Prostate gland (tissue), 2 donors: ENCODE measurements around the gene RPUSD2. TPM values are rescaled to one million over a fixed set of nuclear protein-coding genes. Genes with fewer than 3 reads are reported as not detected.

ENCODE experiments used
- DNase-seq: peaks from one replicate; pipeline ENCODE4 v3.0.0-alpha.2; 2019; ENCODE audit warnings: low spot score
- H3K27ac ChIP-seq, 2 donors: fragments of 200-600 bp; sonication (generic); 2 replicates each; pipeline ENCODE4 v1.5.1; 2017 to 2019
- H3K27me3 ChIP-seq: fragments of 200-600 bp; sonication (generic); replicated peaks from 2 replicates; pipeline ENCODE4 v1.5.1; 2019; ENCODE audit not compliant: insufficient read depth
- H3K36me3 ChIP-seq, 2 donors: fragments of 200-600 bp; sonication (generic); 1 replicate in 1 of 2; 2 replicates in 1 of 2; pipeline versions ENCODE4 v1.5.1 to v1.8.1; 2017 to 2019
- H3K4me1 ChIP-seq: fragments of 200-600 bp; sonication (generic); replicated peaks from 2 replicates; pipeline ENCODE4 v1.5.1; 2019
- H3K4me3 ChIP-seq, 2 donors: fragments of 200-600 bp; sonication (generic); 2 replicates each; pipeline ENCODE4 v1.5.1; 2017 to 2019
- H3K9me3 ChIP-seq: fragments of 200-600 bp; sonication (generic); 2 replicates; pipeline ENCODE4 v1.5.1; 2017
- CTCF ChIP-seq, 4 experiments: fragments of 200-600 bp in 2 of 4; fragments of 450-650 bp in 2 of 4; sonication (generic) in 2 of 4; IDR thresholded peaks; 1 replicate in 3 of 4; 2 replicates in 1 of 4; pipeline ENCODE4 v1.5.1; 2016 to 2019; ENCODE audit warnings: antibody characterized with exemption in 4 of 4, mild to moderate bottlenecking in 2 of 4, moderate library complexity in 2 of 4
- POLR2A ChIP-seq: fragments of 450-650 bp; IDR thresholded peaks from one replicate; pipeline ENCODE4 v1.6.1; 2016; ENCODE audit warnings: antibody characterized with exemption, mild to moderate bottlenecking
- POLR2AphosphoS5 ChIP-seq: sonication (generic); formaldehyde crosslinking; IDR thresholded peaks from one replicate; pipeline ENCODE4 v1.6.1; 2017; ENCODE audit warnings: antibody characterized with exemption
- WGBS: methylation state at CpG from one replicate; pipeline ENCODE4 v1.1.5; 2018; 5-methylcytosine and 5-hydroxymethylcytosine counted together
- intact Hi-C: fragments of 100-400 bp; cut with DNase I; formaldehyde crosslinking; loops from one replicate; pipeline ENCODE4 v1.14.2; 2022
- total RNA-seq, 2 donors: library from RNA; depleted of rRNA; stranded (reverse); fragments of >200 nt; gene quantifications; one replicate each; pipeline ENCODE4 v1.1.0, GENCODE V29; 2016

Gene RPUSD2
- total RNA-seq, 2 donors from 2014 or later = 11.2 to 24.1 TPM

GRCh38 chr15:40533763-40534364 is 35.2 kb upstream of the RPUSD2 start:
- TF ChIP-seq POLR2A (no peak), POLR2AphosphoS5 (no peak), CTCF (IDR thresholded peaks at IDR 0.05) (no peak)
- Histone ChIP-seq H3K4me1 (no peaks in the 10 kb centered on the region), H3K36me3 (no peaks in the 10 kb centered on the region), H3K27ac (no peak overlapping the region), H3K9me3 (no peaks in the 10 kb centered on the region), H3K27me3 (no peaks in the 10 kb centered on the region), H3K4me3 (no peak overlapping the region)
- intact Hi-C loops = no loop called here
- WGBS = 90% methylated on average over 4 of the region's 4 CpGs
- no peak for DNase-seq

DNA sequence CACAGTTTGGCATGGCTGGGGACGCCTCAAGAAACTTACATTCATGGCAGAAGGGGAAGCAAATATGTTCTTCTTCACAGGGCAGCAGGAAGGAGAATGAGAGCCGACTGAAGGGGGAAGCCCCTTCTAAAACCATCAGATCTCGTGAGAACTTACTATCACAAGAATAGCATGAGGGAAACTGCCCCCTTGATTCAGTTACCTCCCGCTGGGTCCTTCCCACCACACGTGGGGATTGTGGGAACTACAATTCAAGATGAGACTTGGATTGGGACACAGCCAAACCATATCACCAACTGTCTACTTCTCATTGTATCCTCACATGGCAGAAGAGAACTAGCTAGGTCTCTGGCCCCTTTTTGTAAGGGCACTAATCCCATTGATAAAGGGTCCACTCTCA is 34.7 kb upstream of the RPUSD2 start:
- no peaks in the 10 kb centered on the region for H3K27me3 ChIP-seq
- H3K27ac ChIP-seq = no peak overlapping the region
- WGBS = 81% methylated on average over 5 of the region's 5 CpGs
- no peak for TF ChIP-seq POLR2AphosphoS5
- no peak for TF ChIP-seq POLR2A
- TF ChIP-seq CTCF (IDR thresholded peaks at IDR 0.05) = no peak
- DNase-seq = no peak
- H3K4me1 ChIP-seq = no peaks in the 10 kb centered on the region
- intact Hi-C loops = no loop called here
- H3K9me3 ChIP-seq = no peaks in the 10 kb centered on the region
- H3K36me3 ChIP-seq = no peaks in the 10 kb centered on the region
- no peak overlapping the region for H3K4me3 ChIP-seq

GRCh38 chr15:40536501-40536900 is 32.6 kb upstream of the RPUSD2 start:
- Histone ChIP-seq H3K4me3 (no peak overlapping the region), H3K27me3 (no peaks in the 10 kb centered on the region), H3K27ac (no peak overlapping the region), H3K36me3 (no peaks in the 10 kb centered on the region), H3K4me1 (no peaks in the 10 kb centered on the region), H3K9me3 (no peaks in the 10 kb centered on the region)
- no peak for DNase-seq
- intact Hi-C loops = no loop called here
- no peak for TF ChIP-seq POLR2A
- 57% methylated on average over 5 of the region's 5 CpGs for WGBS

DNA sequence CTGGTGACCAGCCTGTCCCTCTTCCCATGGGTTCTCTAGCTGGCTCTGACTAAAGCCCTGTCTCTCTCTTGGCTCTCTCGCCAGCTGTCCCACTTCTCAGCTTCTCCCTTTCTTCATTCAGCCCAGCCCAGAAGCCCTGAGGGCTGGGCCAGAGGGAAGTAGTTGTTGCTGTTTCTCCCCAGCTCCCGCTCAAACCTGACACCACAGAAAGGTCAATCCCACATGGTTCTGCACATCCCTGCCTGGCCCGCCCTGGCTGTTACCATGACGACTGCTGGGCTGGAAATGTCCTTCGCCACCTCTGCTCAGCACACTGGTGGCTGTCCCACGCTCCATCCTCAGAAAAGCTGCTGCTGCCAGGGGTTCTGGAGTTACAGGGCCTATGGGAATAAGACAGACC is 30.1 kb upstream of the RPUSD2 start:
- no peak for DNase-seq
- no peaks in the 10 kb centered on the region for H3K36me3 ChIP-seq
- no peaks in the 10 kb centered on the region for H3K27me3 ChIP-seq
- 94% methylated on average over 6 of the region's 6 CpGs for WGBS
- H3K9me3 ChIP-seq = no peaks in the 10 kb centered on the region
- no peaks in the 10 kb centered on the region for H3K4me1 ChIP-seq
- TF ChIP-seq POLR2AphosphoS5 (no peak), POLR2A (no peak), CTCF (IDR thresholded peaks at IDR 0.05) (no peak)
- H3K27ac ChIP-seq = no peak overlapping the region
- H3K4me3 ChIP-seq = no peak overlapping the region
- intact Hi-C loops = no loop called here

GRCh38 chr15:40543082-40543481 is 26.0 kb upstream of the RPUSD2 start:
- Histone ChIP-seq H3K27ac (no peak overlapping the region), H3K4me1 (no peaks in the 10 kb centered on the region), H3K27me3 (no peaks in the 10 kb centered on the region), H3K36me3 (no peaks in the 10 kb centered on the region), H3K4me3 (no peak overlapping the region), H3K9me3 (no peaks in the 10 kb centered on the region)
- TF ChIP-seq POLR2AphosphoS5 = no peak
- TF ChIP-seq POLR2A = no peak
- no peak for TF ChIP-seq CTCF (IDR thresholded peaks at IDR 0.05)
- DNase-seq = no peak
- WGBS = 53% methylated on average over 3 of the region's 3 CpGs
- intact Hi-C loops = no loop called here
